Activated CD4-positive, alpha-beta T cell treated with anti-CD3 and anti-CD28 coated beads for 1 hour (primary cell): Measurements from ENCODE around the gene HCRTR1.

Experiments
- DNase-seq: peaks from one replicate; pipeline ENCODE4 v3.0.0-alpha.2; 2020

HCRTR1 gene

GRCh38 chr1:31600641-31601040 lies 16.8 kb upstream of the HCRTR1 start:
- DNase-seq, result no peak

GRCh38 chr1:31602081-31602480 lies 15.4 kb upstream of the HCRTR1 start:
- no peak for DNase-seq

GRCh38 chr1:31605908-31606427 lies 11.5 kb upstream of the HCRTR1 start:
- DNase-seq, result no peak

GRCh38 chr1:31607360-31607759 lies 10.1 kb upstream of the HCRTR1 start:
- no peak for DNase-seq

- DNase-seq, result no peak
Observed at GRCh38 chr1:31609514-31610118, 7.9 kb upstream of the HCRTR1 start.

GRCh38 chr1:31614414-31615005 lies 3.0 kb upstream of the HCRTR1 start:
- no peak for DNase-seq

- no peak for DNase-seq
Observed at GRCh38 chr1:31615414-31615813, 2.1 kb upstream of the HCRTR1 start.

GRCh38 chr1:31615939-31616338 lies 1.6 kb upstream of the HCRTR1 start:
- DNase-seq, result no peak

GRCh38 chr1:31617916-31618746 lies 642 bp downstream of the HCRTR1 start:
- no peak for DNase-seq

GRCh38 chr1:31618916-31619846 lies 1.7 kb downstream of the HCRTR1 start:
- DNase-seq, result no peak

- no peak for DNase-seq
Observed at GRCh38 chr1:31620631-31621497, 3.4 kb downstream of the HCRTR1 start.

- no peak for DNase-seq
Observed at GRCh38 chr1:31621498-31621820, 4.0 kb downstream of the HCRTR1 start.

GRCh38 chr1:31621847-31622730 lies 4.6 kb downstream of the HCRTR1 start:
- DNase-seq, result no peak

- DNase-seq, result no peak
Observed at GRCh38 chr1:31623365-31623764, 5.9 kb downstream of the HCRTR1 start.

- no peak for DNase-seq
Observed at GRCh38 chr1:31624309-31624708, 6.8 kb downstream of the HCRTR1 start.

- no peak for DNase-seq
Observed at GRCh38 chr1:31624731-31625514, 7.4 kb downstream of the HCRTR1 start.

GRCh38 chr1:31625561-31626222 lies 8.2 kb downstream of the HCRTR1 start:
- no peak for DNase-seq

GRCh38 chr1:31626223-31627207 lies 9.0 kb downstream of the HCRTR1 start:
- no peak for DNase-seq
